ENCODE data around the gene PSMA6.

The PSMA6 gene

DNA sequence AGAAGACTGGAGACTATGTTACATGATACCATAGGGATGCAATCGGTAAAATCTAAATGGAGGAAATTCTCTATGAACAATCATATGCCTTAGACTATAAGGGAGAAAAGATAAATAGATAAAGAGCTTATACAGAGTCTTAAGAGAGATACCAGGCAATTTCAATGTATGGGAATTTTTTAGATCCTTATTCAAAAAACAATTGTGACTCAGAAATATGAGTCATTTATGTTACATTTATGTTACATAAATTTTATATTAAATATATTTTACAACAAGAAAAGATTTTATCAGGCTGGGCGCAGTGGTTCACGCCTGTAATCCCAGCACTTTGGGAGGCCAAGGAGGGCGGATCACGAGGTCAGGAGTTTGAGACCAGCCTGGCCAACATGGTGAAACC lies 36.5 kb upstream of the PSMA6 start:
- POLR2A ChIA-PET = no interaction called here
- TF ChIP-seq, protein P1, sequence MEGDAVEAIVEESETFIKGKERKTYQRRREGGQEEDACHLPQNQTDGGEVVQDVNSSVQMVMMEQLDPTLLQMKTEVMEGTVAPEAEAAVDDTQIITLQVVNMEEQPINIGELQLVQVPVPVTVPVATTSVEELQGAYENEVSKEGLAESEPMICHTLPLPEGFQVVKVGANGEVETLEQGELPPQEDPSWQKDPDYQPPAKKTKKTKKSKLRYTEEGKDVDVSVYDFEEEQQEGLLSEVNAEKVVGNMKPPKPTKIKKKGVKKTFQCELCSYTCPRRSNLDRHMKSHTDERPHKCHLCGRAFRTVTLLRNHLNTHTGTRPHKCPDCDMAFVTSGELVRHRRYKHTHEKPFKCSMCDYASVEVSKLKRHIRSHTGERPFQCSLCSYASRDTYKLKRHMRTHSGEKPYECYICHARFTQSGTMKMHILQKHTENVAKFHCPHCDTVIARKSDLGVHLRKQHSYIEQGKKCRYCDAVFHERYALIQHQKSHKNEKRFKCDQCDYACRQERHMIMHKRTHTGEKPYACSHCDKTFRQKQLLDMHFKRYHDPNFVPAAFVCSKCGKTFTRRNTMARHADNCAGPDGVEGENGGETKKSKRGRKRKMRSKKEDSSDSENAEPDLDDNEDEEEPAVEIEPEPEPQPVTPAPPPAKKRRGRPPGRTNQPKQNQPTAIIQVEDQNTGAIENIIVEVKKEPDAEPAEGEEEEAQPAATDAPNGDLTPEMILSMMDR (IDR thresholded peaks at IDR 0.05; ENCODE audit: insufficient read depth, low read length, missing control alignments) = no peak
- CTCF ChIA-PET = interaction anchor here (1.5 kb wide), 1 partner anchor 41 kb away, joined by 3 read pairs; no protein-coding TSS in a partner anchor
- no peak overlapping the region for H3K4me3 ChIP-seq (ENCODE audit: low read depth, low read length)
- no peak for DNase-seq (ENCODE audit: low read depth, low spot score)

DNA sequence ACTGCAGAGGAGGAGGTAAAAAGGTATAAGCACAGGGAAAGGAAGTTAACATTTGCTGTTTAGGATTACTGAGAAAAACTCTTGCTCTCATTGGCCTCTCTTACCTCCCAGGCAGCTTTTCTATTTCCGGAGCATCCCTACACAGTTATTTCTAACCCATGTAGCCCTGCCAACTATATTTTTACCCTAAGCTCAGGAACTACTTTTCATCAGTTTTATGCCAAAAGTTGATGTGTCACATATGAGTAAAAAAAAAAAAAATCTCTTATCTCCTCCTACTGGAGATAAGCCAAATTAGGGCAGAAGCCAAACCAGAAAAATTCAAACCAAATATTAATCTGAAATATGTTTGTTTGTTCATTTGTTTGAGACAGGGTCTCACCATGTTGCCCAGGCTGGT lies 34.4 kb upstream of the PSMA6 start:
- DNase-seq (ENCODE audit: low read depth, low spot score) = no peak
- TF ChIP-seq, protein P1 (IDR thresholded peaks at IDR 0.05; ENCODE audit: insufficient read depth, low read length, missing control alignments) = no peak
- H3K4me3 ChIP-seq (ENCODE audit: low read depth, low read length) = no peak overlapping the region
- POLR2A ChIA-PET = no interaction called here
- CTCF ChIA-PET = interaction anchor here (0.6 to 1.5 kb wide), 2 partner anchors 117 to 147 kb away, joined by 3 to 5 read pairs; no protein-coding TSS in a partner anchor

DNA sequence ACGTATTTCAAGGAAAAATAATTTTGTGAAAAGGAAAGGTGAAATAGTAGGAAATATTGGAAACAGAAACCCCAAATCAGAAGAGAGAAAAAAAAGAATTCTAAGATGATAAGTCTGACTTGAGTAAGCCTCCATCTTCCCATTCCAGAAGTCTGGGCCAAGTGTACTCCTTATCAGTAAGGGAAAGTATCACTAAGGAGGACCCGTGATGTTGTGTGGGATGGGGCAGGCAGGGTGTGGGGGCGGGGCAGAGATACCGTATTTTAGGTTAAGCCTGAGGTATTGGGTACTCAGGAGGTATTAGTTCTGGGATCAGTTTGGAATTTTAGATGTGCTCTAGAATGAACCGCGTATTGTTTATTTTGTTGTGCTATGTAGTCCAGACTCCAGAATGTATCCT lies 33.8 kb upstream of the PSMA6 start:
- CTCF ChIA-PET = interaction anchor here (1.0 to 1.5 kb wide), 2 partner anchors 117 to 147 kb away, joined by 4 to 5 read pairs; no protein-coding TSS in a partner anchor
- H3K4me3 ChIP-seq (ENCODE audit: low read depth, low read length) = no peak overlapping the region
- TF ChIP-seq, protein P1 (IDR thresholded peaks at IDR 0.05; ENCODE audit: insufficient read depth, low read length, missing control alignments) = no peak
- POLR2A ChIA-PET = no interaction called here
- DNase-seq (ENCODE audit: low read depth, low spot score) = no peak

DNA sequence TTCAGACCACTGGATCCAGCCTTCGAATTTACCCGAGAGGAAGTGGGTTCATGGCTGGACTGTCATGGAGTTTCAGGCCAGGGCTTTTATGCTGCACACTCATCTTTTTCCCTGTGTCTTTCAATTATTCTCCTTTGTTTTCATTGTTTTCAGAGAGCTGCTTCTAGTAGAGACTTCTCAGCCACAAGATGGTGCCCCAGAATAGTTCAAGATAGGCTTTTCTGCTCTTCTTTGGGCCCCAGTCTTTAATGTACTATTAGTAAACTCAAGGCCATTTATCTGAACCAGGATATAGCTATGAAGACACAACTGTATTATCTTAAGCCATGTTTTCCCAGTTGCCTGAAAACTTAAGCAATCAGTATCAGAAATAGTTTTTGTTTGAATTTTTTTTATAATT lies 30.4 kb upstream of the PSMA6 start:
- POLR2A ChIA-PET = no interaction called here

DNA sequence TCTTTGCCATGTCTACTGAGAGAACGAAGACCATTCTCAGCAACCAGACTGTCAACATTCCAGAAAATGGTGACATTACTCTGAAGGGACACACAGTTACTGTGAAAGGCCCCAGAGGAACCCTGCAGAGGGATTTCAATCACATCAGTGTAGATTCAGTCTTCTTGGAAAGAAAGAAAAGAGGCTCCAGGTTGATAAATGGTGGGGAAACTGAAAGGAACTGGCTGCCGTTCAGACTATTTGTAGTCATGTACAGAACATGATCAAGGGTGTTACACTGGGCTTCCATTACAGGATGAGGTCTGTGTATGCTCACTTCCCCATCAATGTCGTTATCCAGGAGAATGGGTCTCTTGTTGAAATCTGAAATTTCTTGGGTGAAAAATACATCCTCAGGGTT lies 29.7 kb upstream of the PSMA6 start:
- POLR2A ChIA-PET = no interaction called here
- CTCF ChIA-PET = interaction anchor here (0.6 to 2.3 kb wide), 14 partner anchors 8 to 159 kb away, joined by 3 to 11 read pairs (median 4); partner anchors contain the start of gene NFKBIA
- TF ChIP-seq, protein P1 (IDR thresholded peaks at IDR 0.05; ENCODE audit: insufficient read depth, low read length, missing control alignments) = no peak
- no peak for DNase-seq (ENCODE audit: low read depth, low spot score)
- no peak overlapping the region for H3K4me3 ChIP-seq (ENCODE audit: low read depth, low read length)

More for the DNA sequence above, 30.4 kb upstream of the PSMA6 start:
- TF ChIP-seq, protein P1 (IDR thresholded peaks at IDR 0.05; ENCODE audit: insufficient read depth, low read length, missing control alignments) = no peak
- DNase-seq (ENCODE audit: low read depth, low spot score) = no peak
- CTCF ChIA-PET = interaction anchor here (0.6 to 2.3 kb wide), 14 partner anchors 8 to 160 kb away, joined by 3 to 11 read pairs (median 3); partner anchors contain the start of gene NFKBIA
- H3K4me3 ChIP-seq (ENCODE audit: low read depth, low read length) = no peak overlapping the region

DNA sequence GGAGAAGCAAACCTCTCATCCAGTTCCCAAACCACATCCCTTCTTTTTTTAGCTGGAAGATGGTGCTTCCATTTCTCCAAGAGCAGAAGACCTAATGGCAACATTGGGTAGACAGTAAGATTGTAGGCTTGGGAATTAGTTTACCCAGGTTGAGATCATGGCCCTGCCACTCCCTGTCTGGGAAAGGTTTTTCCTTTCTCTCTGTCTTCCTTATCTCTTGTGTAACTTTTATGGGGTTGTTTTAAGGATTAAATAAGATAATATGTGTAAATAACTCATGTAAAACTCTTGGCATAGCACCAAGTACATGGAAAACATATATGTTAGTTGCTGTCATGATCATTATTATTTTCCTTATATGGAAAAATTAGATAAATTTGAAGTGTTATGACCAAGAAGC lies 23.2 kb upstream of the PSMA6 start:
- CTCF ChIA-PET = no interaction called here
- POLR2A ChIA-PET = no interaction called here
- no peak overlapping the region for H3K4me3 ChIP-seq (ENCODE audit: low read depth, low read length)
- no peak for DNase-seq (ENCODE audit: low read depth, low spot score)
- TF ChIP-seq, protein P1 (IDR thresholded peaks at IDR 0.05; ENCODE audit: insufficient read depth, low read length, missing control alignments) = no peak
